Mucosa of stomach (tissue), 1 donor: ENCODE data around the gene USP53.
"Not testable (repeated sequence)": the region's sequence is repeated elsewhere in the genome, so short reads cannot be mapped to it uniquely, and the experiment has no call there.

ENCODE experiments used
- H3K27me3 ChIP-seq: one replicate; pipeline ENCODE4 v1.7.0; 2013; ENCODE audit warnings: mild to moderate bottlenecking, low read length; ENCODE audit not compliant: control insufficient read depth, insufficient read depth
- H3K36me3 ChIP-seq: one replicate; pipeline ENCODE4 v1.7.0; 2013; ENCODE audit warnings: low read length; ENCODE audit not compliant: control insufficient read depth, insufficient read depth
- H3K4me1 ChIP-seq: one replicate; pipeline ENCODE4 v1.7.0; 2013; ENCODE audit warnings: mild to moderate bottlenecking, low read length; ENCODE audit not compliant: control insufficient read depth, insufficient read depth
- H3K4me3 ChIP-seq: one replicate; pipeline ENCODE4 v1.7.0; 2013; ENCODE audit warnings: low read length
- H3K9ac ChIP-seq: one replicate; pipeline ENCODE4 v1.7.0; 2013; ENCODE audit warnings: mild to moderate bottlenecking, low read length, moderate library complexity
- H3K9me3 ChIP-seq: one replicate; pipeline ENCODE4 v1.7.0; 2013; ENCODE audit warnings: mild to moderate bottlenecking, low read length, moderate library complexity; ENCODE audit not compliant: control insufficient read depth
- donor health status: Pancreatic carcinoma.

The USP53 gene

GRCh38 chr4:119244344-119244743, 31.8 kb downstream of the USP53 start:
- no peaks in the 10 kb centered on the region for H3K9me3 ChIP-seq
- H3K36me3 ChIP-seq: peaks cover 8% of the 10 kb centered on the region
- peaks cover 5% of the 10 kb centered on the region for H3K4me1 ChIP-seq
- no peaks in the 10 kb centered on the region for H3K27me3 ChIP-seq
- no peak overlapping the region for H3K4me3 ChIP-seq
- H3K9ac ChIP-seq: no peak overlapping the region

DNA sequence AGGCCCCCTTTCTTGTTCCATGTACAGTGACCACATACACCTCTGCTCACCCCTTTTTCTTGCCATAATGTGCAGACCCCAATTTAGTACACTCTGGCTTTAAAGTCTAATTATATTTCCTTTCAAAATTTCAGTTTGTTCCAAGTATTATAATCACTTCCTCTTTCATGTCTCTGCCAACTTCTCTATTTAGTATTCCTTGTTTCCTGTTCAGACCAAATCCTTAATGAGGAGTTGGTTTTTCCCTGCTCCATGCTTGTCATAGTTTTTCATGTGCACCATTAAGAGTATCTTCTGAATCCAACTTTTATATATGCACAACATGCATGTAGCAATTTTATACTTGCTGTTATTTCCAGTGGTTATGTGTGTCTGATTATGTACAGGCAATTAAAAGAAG, 32.3 kb downstream of the USP53 start:
- no peak overlapping the region for H3K9ac ChIP-seq
- peaks cover 8% of the 10 kb centered on the region for H3K36me3 ChIP-seq
- H3K4me1 ChIP-seq: peaks cover 5% of the 10 kb centered on the region
- H3K27me3 ChIP-seq: no peaks in the 10 kb centered on the region
- no peaks in the 10 kb centered on the region for H3K9me3 ChIP-seq
- H3K4me3 ChIP-seq: no peak overlapping the region

- Histone ChIP-seq H3K4me1 (peaks cover 5% of the 10 kb centered on the region), H3K9me3 (no peaks in the 10 kb centered on the region), H3K4me3 (no peak overlapping the region), H3K9ac (no peak overlapping the region), H3K27me3 (no peaks in the 10 kb centered on the region), H3K36me3 (peaks cover 8% of the 10 kb centered on the region)
These were observed 33.7 kb downstream of the USP53 start for GRCh38 chr4:119246177-119246733.

DNA sequence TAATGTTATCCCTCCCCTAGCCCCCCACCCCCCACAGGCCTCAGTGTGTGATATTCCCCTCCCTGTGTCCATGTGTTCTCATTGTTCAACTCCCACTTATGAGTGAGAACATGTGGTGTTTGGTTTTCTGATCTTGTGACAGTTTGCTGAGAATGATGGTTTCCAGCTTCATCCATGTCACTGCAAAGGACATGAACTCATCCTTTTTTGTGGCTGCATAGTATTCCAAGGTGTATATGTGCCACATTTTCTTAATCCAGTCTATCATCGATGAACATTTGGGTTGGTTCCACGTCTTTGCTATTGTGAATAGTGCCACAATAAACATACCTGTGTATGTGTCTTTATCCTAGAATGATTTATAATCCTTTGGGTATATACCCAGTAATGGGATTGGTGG, 38.5 kb downstream of the USP53 start:
- not testable (repeated sequence) for H3K9me3 ChIP-seq, H3K36me3 ChIP-seq, H3K4me1 ChIP-seq, H3K27me3 ChIP-seq, H3K9ac ChIP-seq, H3K4me3 ChIP-seq

DNA sequence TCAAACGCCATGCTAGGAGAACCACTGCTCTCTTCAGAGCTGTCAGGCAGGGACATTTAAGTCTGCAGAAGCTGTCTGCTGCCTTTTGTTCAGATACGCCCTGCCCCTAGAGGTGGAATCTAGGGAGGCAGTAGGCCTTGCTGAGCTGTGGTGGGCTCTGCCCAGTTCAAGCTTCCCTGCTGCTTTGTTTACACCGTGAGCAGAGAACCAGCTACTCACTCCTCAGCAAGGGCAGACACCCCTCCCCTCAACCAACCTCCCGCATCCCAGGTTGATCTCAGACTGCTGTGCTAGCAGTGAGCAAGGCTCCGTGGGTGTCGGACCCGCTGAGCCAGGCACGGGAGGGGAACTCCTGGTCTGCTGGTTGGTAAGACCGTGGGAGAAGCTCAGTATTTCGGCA, 42.7 kb downstream of the USP53 start:
- H3K4me3 ChIP-seq, H3K4me1 ChIP-seq, H3K36me3 ChIP-seq, H3K9ac ChIP-seq, H3K27me3 ChIP-seq, H3K9me3 ChIP-seq: not testable (repeated sequence)

DNA sequence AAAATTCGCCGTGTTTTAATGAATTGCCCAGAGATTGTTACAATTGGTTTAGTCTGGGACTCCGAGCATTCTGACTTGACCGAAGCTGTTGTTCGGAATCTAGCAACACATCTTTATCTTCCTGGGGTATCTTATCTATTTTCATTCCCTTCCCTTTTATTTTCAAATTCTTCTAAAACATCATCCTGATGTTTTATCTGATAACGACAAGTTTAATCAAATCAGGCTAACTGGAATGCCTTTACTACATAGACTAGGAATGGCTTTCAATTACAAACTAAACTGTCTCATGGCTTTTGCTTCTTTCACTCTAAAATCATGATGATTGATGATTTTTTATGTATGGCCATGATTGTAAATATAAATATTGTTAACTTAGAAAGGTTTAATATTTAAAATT, 48.0 kb downstream of the USP53 start:
- Histone ChIP-seq H3K4me1 (no peaks in the 10 kb centered on the region), H3K9me3 (no peaks in the 10 kb centered on the region), H3K36me3 (no peaks in the 10 kb centered on the region), H3K9ac (no peak overlapping the region), H3K4me3 (no peak overlapping the region), H3K27me3 (no peaks in the 10 kb centered on the region)

- no peak overlapping the region for H3K4me3 ChIP-seq
- H3K27me3 ChIP-seq: no peaks in the 10 kb centered on the region
- H3K36me3 ChIP-seq: no peaks in the 10 kb centered on the region
- H3K9ac ChIP-seq: no peak overlapping the region
- H3K9me3 ChIP-seq: no peaks in the 10 kb centered on the region
- H3K4me1 ChIP-seq: no peaks in the 10 kb centered on the region
These were observed 49.5 kb downstream of the USP53 start for GRCh38 chr4:119261986-119262385.

DNA sequence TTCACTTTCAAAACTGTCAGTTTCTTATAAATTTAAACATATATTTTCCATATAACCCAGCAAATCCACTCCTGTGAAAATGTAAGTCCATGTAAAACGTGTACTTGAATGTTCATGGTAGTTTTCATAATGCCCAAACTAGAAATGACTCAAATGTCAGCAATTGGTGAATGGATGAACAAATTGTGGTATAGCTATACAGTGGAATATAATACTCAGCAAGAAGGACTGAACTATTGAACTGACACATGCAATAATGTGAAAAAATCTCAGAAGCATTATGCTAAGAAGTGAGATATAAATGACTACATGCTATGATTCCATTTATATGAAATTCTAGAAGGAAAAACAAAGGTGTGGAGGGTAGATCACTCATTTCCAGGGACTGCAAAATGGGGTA, 52.2 kb downstream of the USP53 start:
- Histone ChIP-seq H3K4me1 (no peaks in the 10 kb centered on the region), H3K27me3 (no peaks in the 10 kb centered on the region), H3K9me3 (no peaks in the 10 kb centered on the region), H3K36me3 (no peaks in the 10 kb centered on the region), H3K9ac (no peak overlapping the region), H3K4me3 (no peak overlapping the region)

GRCh38 chr4:119266153-119266552, 53.6 kb downstream of the USP53 start:
- no peaks in the 10 kb centered on the region for H3K4me1 ChIP-seq
- no peaks in the 10 kb centered on the region for H3K36me3 ChIP-seq
- no peaks in the 10 kb centered on the region for H3K27me3 ChIP-seq
- H3K4me3 ChIP-seq: no peak overlapping the region
- no peak overlapping the region for H3K9ac ChIP-seq
- H3K9me3 ChIP-seq: no peaks in the 10 kb centered on the region

DNA sequence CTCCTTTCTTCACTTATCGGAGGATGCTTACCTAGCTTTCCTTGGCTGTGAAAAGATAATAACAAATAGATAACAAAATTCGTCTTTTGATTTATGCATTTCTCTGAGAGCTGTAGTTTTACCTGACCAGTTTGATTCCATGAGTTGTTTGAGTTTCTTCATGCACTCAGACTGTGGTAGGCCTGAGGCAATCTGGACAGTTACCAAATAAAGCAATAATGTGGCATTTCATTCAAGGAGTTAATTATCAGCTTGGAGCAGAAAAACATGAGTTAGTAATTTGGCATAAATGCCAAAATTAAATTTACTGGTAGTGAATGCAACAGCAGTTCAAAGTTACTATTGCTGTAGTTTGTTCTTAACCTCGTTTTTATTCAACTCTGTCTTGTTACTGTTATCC, 56.0 kb downstream of the USP53 start:
- Histone ChIP-seq H3K4me1 (no peaks in the 10 kb centered on the region), H3K9me3 (no peaks in the 10 kb centered on the region), H3K9ac (no peak overlapping the region), H3K27me3 (no peaks in the 10 kb centered on the region), H3K36me3 (no peaks in the 10 kb centered on the region), H3K4me3 (no peak overlapping the region)

- no peaks in the 10 kb centered on the region for H3K4me1 ChIP-seq
- no peaks in the 10 kb centered on the region for H3K36me3 ChIP-seq
- no peak overlapping the region for H3K4me3 ChIP-seq
- no peak overlapping the region for H3K9ac ChIP-seq
- H3K27me3 ChIP-seq: no peaks in the 10 kb centered on the region
- no peaks in the 10 kb centered on the region for H3K9me3 ChIP-seq
These were observed 59.0 kb downstream of the USP53 start for GRCh38 chr4:119271361-119272085.

GRCh38 chr4:119279541-119279940, 67.0 kb downstream of the USP53 start:
- not testable (repeated sequence) for H3K4me1 ChIP-seq, H3K36me3 ChIP-seq, H3K9me3 ChIP-seq, H3K4me3 ChIP-seq, H3K9ac ChIP-seq, H3K27me3 ChIP-seq

DNA sequence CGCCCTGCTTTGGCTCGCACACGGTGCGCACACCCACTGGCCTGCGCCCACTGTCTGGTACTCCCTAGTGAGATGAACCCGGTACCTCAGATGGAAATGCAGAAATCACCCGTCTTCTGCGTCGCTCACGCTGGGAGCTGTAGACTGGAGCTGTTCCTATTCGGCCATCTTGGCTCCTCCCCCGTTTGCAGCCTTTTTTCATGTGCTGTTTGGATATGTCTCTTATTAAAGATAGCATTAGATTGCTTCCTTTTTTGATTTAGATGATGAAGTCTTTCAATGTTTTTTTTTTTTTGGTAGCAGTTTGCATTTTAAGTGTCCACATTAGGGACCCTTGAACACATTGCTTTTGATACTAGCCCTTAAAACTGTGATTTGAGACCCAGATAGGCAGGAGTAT, 67.4 kb downstream of the USP53 start:
- H3K9ac ChIP-seq, H3K36me3 ChIP-seq, H3K27me3 ChIP-seq, H3K9me3 ChIP-seq, H3K4me1 ChIP-seq, H3K4me3 ChIP-seq: not testable (repeated sequence)
